ES-I3 (cell line): ENCODE results near the gene SRC.

Experiments
- H3K36me3 ChIP-seq: 2 replicates; pipeline ENCODE4 v1.6.1; 2013; ENCODE audit warnings: mild to moderate bottlenecking, low read length, control low read depth, moderate library complexity; ENCODE audit not compliant: insufficient read depth
- H3K4me1 ChIP-seq: 2 replicates; pipeline ENCODE4 v1.6.1; 2013; ENCODE audit warnings: mild to moderate bottlenecking, control low read depth, low read length; ENCODE audit not compliant: insufficient read depth
- H3K9ac ChIP-seq: 2 replicates; pipeline ENCODE4 v1.6.1; 2013; ENCODE audit warnings: low read depth, mild to moderate bottlenecking, low read length, moderate library complexity
- H3K9me3 ChIP-seq: 2 replicates; pipeline ENCODE4 v1.6.1; 2013; ENCODE audit warnings: mild to moderate bottlenecking, low read length, moderate library complexity; ENCODE audit not compliant: control insufficient read depth, insufficient read depth

The SRC gene

DNA sequence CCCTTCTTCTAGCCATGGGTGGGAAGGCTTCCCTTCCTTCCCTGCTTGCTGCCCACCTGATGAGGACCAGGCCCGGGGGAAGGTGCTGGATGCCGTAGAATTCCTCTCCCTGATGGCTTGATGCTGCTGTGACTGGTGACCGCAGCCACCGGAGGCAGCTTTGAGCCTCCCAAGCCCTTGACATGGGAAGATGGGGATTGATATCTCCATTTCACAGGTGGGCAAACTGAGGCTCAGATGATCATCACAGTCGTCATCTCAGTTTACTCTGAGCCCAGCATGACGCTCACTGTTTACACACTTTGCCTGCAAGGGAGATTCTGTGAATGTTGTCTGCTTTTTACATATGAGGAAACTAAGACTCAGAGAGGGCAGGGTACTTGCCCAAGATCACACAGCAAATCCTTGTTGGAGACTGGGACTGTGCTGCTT, 43.9 kb downstream of the SRC start:
- Histone ChIP-seq H3K36me3 (peaks cover 3% of the 10 kb centered on the region; the same call in 1 of the 2 replicates), H3K4me1 (peaks cover 11% of the 10 kb centered on the region; the same call in 1 of the 2 replicates), H3K9ac (no peak overlapping the region), H3K9me3 (no peaks in the 10 kb centered on the region)

DNA sequence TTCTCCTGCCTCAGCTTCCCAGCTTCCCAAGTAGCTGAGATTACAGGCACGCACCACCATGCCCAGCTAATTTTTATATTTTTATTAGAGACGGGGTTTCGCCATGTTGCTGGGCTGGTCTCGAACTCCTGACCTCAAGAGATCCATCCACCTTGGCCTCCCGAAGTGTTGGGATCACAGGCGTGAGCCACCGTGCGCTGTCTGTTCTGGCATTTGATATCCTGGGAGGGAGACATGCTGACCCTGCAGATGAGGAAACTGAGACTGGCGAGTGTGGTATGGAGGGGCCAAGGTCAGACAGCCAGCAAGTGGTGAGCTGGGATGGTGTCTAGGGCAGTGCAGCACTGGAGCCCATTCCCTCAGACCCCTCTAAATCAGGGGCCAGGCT, 44.6 kb downstream of the SRC start:
- Histone ChIP-seq H3K9me3 (no peaks in the 10 kb centered on the region), H3K4me1 (peaks cover 14% of the 10 kb centered on the region; the same call in 1 of the 2 replicates), H3K9ac (no peak overlapping the region), H3K36me3 (peaks cover 3% of the 10 kb centered on the region; the same call in 1 of the 2 replicates)

DNA sequence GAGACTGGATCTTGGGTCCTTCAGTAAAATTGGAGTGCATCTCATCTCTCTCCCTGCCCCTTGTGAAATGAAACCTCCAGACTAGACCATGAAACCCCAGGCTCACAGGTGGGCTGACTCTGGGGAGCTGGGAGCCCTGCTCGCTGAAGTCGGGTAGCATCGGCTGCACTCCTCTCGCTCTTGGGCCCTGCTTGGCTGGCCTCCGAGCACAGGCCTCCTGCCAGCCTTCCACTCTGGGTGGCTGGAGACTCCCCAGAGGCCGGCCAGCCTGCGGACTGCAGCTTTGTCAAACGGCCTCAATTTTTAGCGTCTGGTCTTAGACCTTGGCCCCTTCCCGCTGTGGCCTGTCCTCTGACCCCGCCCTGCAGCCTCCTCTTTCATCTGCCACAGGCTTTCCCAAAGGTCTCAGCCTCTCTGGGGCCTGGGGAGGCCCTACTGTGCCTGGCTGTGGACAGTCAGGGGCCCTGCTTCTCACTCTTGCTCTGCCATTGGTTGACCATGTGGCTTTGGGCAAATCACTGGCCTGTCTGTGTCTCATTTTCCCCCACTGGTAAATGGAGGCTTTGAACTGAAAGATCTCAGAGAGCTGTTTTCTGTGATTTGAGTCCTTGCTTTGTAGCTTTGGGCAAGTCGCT, 45.1 kb downstream of the SRC start:
- Histone ChIP-seq H3K4me1 (peaks cover 19% of the 10 kb centered on the region; the same call in 1 of the 2 replicates), H3K9ac (no peak overlapping the region), H3K36me3 (peaks cover 3% of the 10 kb centered on the region; the same call in 1 of the 2 replicates)

DNA sequence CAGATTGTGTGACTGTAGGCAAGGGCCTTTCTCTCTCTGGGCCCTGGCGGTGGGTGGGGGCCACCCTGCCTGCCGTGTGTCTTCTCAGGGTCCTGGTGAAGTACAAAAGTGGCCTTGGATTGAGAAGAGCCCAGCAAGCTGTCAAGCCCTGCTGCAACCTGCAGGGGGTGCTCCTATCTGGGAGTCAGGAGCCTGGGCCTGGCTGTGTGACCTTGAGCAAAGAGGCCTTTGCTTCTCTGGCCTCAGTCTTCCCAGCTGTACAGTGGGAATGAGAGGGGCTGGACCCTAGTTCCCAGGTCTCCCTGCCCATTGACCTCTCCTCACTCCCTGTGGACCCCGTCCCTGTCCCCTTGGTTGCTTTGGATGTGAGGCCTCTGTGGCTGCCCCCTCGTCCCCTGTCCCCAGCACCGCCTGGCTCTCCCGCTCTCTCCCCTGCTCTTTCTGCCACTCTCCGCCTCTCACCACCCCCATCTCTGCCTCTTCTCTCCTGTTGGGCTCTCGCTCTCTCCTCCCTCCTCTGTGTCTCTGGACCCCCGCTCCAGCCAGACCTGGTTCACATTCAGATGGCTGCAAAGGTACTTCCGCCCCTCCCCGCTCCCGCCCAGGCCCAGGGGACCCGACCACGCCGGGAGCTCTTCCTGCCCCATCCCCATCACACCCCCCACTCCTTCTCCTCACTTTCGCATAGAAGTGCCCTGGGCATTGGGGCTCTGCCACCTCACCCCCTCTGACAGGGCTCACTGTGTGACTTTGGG, 46.7 kb downstream of the SRC start:
- Histone ChIP-seq H3K9ac (no peak overlapping the region), H3K36me3 (peaks cover 1% of the 10 kb centered on the region; the same call in 1 of the 2 replicates), H3K9me3 (no peaks in the 10 kb centered on the region), H3K4me1 (peaks cover 28% of the 10 kb centered on the region)

More for the DNA sequence above, 45.1 kb downstream of the SRC start:
- no peaks in the 10 kb centered on the region for H3K9me3 ChIP-seq

DNA sequence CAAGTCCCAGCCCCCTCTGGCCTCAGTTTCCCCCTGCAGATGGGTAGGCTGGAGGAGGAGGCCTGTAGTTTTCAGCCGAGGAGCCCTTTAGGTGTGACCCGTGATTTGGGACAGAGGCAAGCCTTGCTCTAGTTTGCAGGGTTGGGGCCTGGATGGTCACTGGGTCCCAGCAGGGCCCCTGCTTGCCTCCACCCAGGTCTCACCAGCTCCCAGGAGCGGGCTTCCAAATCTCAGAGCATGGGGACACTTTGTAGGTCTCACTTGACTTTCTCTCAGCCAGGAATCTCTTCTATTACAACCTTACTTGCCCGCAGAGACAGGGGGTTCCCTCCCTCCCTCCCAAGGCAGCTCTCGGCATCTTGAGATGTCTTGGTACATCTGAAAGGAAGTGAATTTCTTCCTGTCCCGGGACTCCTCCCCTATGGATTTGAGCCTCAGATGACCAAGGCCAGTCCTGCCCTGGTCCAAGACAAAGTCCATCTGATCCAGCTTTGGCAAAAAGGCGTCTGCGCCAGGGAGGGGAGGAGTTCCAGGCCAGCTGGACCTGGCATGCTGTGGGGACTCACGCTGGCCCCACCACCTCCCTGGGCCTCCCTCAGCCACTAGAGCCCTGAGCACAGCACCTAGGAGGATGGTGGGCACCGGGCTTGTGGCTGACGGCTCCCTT, 47.4 kb downstream of the SRC start:
- Histone ChIP-seq H3K9ac (no peak overlapping the region), H3K36me3 (no peaks in the 10 kb centered on the region), H3K9me3 (no peaks in the 10 kb centered on the region), H3K4me1 (peaks cover 28% of the 10 kb centered on the region)

DNA sequence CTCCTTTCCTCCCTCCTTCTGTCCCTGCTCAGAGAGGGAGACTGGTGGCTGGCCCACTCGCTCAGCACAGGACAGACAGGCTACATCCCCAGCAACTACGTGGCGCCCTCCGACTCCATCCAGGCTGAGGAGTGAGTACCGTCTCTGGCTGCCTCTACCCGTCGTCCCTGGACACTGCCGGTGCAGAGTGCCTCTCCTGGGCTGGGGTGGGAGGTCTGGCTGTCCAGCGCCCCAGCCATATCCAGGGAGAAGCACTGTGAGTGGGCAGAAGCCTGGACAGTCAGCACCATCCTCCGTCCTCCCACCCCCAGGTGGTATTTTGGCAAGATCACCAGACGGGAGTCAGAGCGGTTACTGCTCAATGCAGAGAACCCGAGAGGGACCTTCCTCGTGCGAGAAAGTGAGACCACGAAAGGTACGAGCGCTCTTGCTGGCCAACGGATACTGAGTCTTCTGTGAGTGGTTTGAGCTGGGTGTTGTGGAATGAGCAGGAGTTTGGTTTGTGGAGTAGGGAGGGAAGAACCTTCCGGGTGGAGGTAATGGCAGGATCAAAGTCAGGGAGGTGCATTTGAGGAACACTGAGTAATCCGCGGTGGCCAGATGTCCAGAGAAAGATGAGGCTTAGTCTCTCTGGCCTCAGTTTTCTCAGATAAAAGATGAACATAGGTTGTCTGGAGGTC, 48.1 kb downstream of the SRC start:
- peaks cover 28% of the 10 kb centered on the region for H3K4me1 ChIP-seq
- H3K9ac ChIP-seq, result no peak overlapping the region
- no peaks in the 10 kb centered on the region for H3K36me3 ChIP-seq
- no peaks in the 10 kb centered on the region for H3K9me3 ChIP-seq

DNA sequence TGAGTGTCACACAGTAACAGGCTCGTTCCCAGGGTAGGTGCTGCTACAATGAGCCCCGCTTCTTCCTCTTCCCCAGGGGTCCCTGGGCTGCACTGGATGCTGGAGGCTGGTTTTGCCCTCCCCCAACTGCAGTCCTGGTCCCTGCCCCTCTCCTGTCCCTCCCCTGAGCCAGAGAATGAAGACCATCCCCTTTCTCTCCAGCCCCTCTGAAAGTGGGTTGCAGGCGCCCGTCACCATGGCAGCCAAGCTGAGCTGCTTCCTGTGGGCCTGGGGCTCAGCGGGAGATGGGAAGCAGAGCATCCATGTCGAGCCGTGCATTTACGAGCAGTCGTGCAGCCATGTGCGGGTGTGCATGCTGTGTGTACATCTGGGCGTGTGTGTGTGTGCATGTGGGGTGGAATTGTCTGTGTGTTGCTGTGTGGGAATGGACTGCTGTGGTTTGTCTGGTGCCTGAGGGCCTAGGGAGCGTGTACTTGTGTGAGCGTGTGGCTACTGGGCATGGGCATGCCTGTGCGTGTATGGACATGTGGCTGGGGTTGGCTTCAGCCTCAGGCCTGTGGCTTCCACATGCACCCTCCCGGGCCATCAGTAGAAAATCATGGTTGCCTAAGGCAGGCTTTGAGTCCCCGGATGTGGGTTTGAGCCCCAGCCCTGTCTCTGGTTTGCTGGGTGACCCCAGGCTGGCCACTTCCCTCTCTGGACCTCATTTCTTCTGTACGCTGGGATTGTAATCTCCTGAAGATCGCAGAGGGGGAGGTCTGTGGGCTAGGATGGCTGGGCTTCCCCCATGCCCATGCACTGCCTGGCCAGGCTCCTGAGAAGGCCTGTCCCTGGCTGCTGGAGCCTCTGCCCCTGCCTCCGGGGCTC, 48.8 kb downstream of the SRC start:
- Histone ChIP-seq H3K9ac (no peak overlapping the region), H3K4me1 (peaks cover 28% of the 10 kb centered on the region), H3K9me3 (no peaks in the 10 kb centered on the region), H3K36me3 (no peaks in the 10 kb centered on the region)

DNA sequence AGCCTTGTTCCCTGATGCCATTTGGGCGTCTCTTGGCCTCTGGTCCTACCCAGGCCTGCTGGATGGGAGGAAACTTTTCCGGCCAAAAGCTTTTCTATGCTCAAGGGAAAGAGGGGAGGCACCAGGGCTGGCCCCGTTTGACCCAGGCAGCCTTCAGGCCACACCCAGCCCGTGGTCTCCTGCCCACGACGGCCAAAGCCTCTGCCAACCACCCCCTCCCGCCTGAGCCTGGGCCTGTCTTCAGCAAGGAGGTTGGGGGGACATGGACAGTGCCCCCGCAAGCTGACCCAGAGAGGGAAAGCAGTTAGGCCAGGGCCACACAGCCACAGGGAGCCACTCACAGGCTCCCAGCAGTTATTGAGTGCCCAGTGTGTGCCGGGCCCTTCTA, 49.5 kb downstream of the SRC start:
- Histone ChIP-seq H3K9ac (no peak overlapping the region), H3K36me3 (no peaks in the 10 kb centered on the region), H3K9me3 (no peaks in the 10 kb centered on the region), H3K4me1 (peaks cover 28% of the 10 kb centered on the region)

DNA sequence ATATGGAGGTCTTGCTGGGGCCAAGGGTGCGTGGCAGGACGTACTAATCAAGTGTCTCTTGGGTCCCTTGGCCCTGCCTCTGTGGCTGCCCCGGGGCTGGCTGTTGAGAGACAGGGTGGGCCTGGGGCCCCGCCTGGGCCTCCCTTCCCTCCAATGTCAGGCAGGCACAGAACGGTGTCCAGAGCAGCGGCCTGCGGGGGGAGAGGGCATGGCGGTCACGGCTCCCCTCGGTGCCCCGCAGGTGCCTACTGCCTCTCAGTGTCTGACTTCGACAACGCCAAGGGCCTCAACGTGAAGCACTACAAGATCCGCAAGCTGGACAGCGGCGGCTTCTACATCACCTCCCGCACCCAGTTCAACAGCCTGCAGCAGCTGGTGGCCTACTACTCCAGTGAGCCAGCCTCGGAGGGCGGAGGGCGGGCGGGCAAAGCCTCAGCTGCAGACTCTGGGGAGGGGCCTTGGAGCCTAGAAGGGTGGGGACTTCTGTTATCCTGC, 50.0 kb downstream of the SRC start:
- H3K9ac ChIP-seq, result no peak overlapping the region
- H3K4me1 ChIP-seq, result peaks cover 28% of the 10 kb centered on the region
- no peaks in the 10 kb centered on the region for H3K9me3 ChIP-seq
- no peaks in the 10 kb centered on the region for H3K36me3 ChIP-seq

DNA sequence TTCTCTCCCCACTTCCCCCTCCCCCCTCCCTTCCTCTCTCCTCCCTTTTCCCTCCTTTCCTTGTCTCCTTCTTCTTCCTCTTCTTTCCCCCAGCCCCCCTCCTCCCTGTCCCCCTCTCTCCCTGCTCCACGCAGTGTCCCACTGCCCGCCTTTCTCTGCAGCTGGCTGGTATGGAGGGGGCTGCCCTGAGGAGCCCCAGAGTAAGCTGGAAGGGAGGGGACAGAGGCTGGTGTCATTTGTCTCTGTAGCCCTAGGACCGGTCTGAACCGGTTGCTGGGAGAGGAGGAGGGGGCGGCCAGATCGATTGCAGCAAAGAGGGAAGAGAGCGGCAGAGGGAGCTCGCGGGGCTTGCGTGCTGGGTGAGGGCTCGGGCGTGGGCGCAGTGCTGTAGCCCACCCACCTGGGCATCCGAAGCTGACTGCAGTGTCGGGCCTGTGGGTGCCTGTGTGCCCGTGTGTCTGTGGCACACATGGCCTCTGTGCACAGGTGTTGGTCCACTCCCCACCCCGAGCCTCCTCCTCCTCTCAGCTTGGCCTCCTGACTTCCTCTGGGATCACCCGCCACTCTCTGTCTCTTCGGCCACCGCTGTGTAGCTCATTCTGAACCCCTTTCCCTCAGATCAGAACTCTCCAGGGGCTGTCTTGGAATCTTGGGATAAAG, 50.6 kb downstream of the SRC start:
- Histone ChIP-seq H3K4me1 (peaks cover 28% of the 10 kb centered on the region), H3K9me3 (no peaks in the 10 kb centered on the region), H3K9ac (peak overlapping the region; percentile 26; the same call in 1 of the 2 replicates), H3K36me3 (no peaks in the 10 kb centered on the region)

DNA sequence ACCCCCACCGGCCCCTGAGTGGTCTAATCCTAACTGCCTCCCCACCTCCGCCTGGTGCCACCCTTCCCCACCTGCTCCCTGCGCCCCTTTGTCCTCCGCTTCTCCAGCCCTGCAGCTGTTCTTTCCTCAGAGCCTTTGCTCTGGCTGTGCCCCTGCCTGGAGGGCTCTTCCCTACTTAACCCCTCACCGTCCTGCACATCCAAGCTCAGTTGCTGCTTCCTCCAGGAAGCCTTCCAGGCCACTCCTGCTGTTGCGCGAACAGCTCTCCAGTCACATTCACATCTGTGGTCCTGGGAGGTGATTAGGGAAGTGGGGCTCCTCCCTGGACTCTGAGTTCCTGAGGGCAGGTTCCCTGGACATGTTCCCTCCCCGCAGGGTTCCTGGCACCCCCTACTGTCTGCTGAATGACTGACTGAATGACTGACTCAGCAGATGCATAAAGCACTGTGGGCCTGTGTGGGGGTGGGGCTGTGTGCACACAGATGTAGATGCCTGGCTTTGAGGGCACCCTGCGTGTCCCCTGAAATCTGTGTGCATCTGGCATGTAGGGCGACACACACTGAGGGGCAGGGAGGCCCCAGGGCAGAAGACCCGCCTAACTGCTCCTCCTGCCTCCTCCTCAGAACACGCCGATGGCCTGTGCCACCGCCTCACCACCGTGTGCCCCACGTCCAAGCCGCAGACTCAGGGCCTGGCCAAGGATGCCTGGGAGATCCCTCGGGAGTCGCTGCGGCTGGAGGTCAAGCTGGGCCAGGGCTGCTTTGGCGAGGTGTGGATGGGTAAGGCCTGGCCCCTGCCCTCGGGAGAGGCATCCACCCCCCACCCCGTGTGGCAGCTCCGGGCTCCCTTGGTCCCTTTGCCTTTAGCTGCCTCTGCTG, 51.4 kb downstream of the SRC start:
- peaks cover 28% of the 10 kb centered on the region for H3K4me1 ChIP-seq
- peak overlapping the region; percentile 26; the same call in 1 of the 2 replicates for H3K9ac ChIP-seq
- H3K9me3 ChIP-seq, result no peaks in the 10 kb centered on the region
- H3K36me3 ChIP-seq, result no peaks in the 10 kb centered on the region

DNA sequence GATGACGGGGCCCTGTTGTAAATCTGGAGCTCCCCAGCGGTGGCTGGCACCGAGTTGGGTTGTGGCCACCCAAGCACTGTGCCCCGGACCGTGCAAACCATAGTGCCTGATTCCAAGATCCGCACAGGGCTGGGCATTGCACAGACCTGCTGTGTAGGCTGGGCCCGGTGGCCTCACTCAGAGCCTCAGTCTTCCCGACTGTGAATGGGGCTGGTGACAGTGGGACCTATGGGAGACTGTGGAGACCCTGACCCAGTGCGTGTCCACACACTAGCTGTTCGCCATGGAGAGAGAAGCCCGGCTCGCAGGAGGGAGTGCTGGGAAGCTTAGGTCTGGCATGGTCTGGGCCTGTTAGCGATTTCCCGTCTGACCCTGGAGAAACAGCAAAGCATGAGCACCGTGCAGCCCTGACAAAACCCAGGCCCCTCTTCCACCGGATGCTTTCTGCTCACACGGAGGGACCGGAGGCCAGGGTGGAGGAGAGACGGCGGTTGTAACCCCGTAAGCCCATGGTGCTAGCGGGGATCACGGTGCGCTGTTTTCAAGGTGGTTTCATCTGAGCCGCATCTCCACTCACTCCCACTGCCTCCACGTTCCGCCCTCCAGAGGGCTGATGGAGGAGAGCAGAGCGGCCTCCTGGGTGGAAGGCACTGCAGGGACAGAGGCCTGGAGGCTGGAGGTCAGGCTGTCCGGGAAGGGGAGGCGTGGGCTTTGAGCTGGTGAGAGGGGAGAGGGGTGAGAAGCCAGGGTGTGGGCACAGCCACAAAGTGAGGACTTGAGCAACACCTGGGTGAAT, 52.2 kb downstream of the SRC start:
- no peaks in the 10 kb centered on the region for H3K36me3 ChIP-seq
- no peak overlapping the region for H3K9ac ChIP-seq
- H3K9me3 ChIP-seq, result no peaks in the 10 kb centered on the region
- peaks cover 28% of the 10 kb centered on the region for H3K4me1 ChIP-seq
